Esophagus squamous epithelium (tissue), 5 donors: ENCODE measurements around the gene PLXNB2. TPM values are rescaled to one million over a fixed set of nuclear protein-coding genes. Genes with fewer than 3 reads are reported as not detected.

Experiments used
- DNase-seq: peaks from one replicate; lab custom pipeline; 2025; lab: John Stamatoyannopoulos, UW
- H3K27ac ChIP-seq, 4 donors: fragments of 200-600 bp; sonication (generic); one replicate each; pipeline ENCODE4 v1.5.1; 2016 to 2019; ENCODE audit warnings: mild to moderate bottlenecking in 1 of 4
- H3K27me3 ChIP-seq, 4 donors: fragments of 200-600 bp; sonication (generic); 1 replicate in 3 of 4; 2 replicates in 1 of 4; pipeline versions ENCODE4 v1.5.1 to v1.6.0; 2017 to 2021; ENCODE audit warnings: antibody characterized with exemption in 1 of 4
- H3K36me3 ChIP-seq, 3 donors: fragments of 200-600 bp; sonication (generic); one replicate each; pipeline ENCODE4 v1.5.1; 2016 to 2019
- H3K4me1 ChIP-seq, 3 donors: fragments of 200-600 bp; sonication (generic); one replicate each; pipeline ENCODE4 v1.5.1; 2017 to 2019
- H3K4me3 ChIP-seq, 4 donors: fragments of 200-600 bp; sonication (generic); 1 replicate in 3 of 4; 2 replicates in 1 of 4; pipeline ENCODE4 v1.5.1; 2016 to 2019; ENCODE audit warnings: mild to moderate bottlenecking in 2 of 4, moderate library complexity in 1 of 4
- H3K9me3 ChIP-seq, 3 donors: fragments of 200-600 bp; sonication (generic); one replicate each; pipeline ENCODE4 v1.5.1; 2016 to 2019
- POLR2A ChIP-seq, 4 donors: fragments of 450-650 bp; IDR thresholded peaks; one replicate each; pipeline ENCODE4 v1.6.1; 2017; ENCODE audit warnings: antibody characterized with exemption in 4 of 4, mild to moderate bottlenecking in 4 of 4, moderate library complexity in 3 of 4
- WGBS, 2 donors: methylation state at CpG; one replicate each; pipeline ENCODE4 v1.1.5; 2018; 5-methylcytosine and 5-hydroxymethylcytosine counted together
- intact Hi-C: fragments of 100-400 bp; cut with DNase I; formaldehyde crosslinking; loops from one replicate; pipeline ENCODE4 v1.15.0; 2022
- total RNA-seq, 4 donors: library from RNA; depleted of rRNA; stranded (reverse); fragments of >200 nt; gene quantifications; one replicate each; pipeline ENCODE4 v1.1.0, GENCODE V29; 2016
- TF ChIP-seq, protein P1 (sequence below), 6 experiments: fragments of 450-650 bp in 4 of 6; fragments of 200-600 bp in 2 of 6; sonication (generic) in 2 of 6; IDR thresholded peaks; one replicate each; pipeline ENCODE4 v1.5.1; 2016 to 2019; ENCODE audit warnings: antibody characterized with exemption in 6 of 6, mild to moderate bottlenecking in 4 of 6, moderate library complexity in 4 of 6
- donor health status: DM: yes; HTN: yes; CAD: no.

PLXNB2 gene, protein sequence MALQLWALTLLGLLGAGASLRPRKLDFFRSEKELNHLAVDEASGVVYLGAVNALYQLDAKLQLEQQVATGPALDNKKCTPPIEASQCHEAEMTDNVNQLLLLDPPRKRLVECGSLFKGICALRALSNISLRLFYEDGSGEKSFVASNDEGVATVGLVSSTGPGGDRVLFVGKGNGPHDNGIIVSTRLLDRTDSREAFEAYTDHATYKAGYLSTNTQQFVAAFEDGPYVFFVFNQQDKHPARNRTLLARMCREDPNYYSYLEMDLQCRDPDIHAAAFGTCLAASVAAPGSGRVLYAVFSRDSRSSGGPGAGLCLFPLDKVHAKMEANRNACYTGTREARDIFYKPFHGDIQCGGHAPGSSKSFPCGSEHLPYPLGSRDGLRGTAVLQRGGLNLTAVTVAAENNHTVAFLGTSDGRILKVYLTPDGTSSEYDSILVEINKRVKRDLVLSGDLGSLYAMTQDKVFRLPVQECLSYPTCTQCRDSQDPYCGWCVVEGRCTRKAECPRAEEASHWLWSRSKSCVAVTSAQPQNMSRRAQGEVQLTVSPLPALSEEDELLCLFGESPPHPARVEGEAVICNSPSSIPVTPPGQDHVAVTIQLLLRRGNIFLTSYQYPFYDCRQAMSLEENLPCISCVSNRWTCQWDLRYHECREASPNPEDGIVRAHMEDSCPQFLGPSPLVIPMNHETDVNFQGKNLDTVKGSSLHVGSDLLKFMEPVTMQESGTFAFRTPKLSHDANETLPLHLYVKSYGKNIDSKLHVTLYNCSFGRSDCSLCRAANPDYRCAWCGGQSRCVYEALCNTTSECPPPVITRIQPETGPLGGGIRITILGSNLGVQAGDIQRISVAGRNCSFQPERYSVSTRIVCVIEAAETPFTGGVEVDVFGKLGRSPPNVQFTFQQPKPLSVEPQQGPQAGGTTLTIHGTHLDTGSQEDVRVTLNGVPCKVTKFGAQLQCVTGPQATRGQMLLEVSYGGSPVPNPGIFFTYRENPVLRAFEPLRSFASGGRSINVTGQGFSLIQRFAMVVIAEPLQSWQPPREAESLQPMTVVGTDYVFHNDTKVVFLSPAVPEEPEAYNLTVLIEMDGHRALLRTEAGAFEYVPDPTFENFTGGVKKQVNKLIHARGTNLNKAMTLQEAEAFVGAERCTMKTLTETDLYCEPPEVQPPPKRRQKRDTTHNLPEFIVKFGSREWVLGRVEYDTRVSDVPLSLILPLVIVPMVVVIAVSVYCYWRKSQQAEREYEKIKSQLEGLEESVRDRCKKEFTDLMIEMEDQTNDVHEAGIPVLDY (N-terminal part only)
- total RNA-seq = 100 to 1,000 TPM in 3 of 4 donors, 10 to 100 TPM in 1; 80.9 to 231 (median 129) TPM

DNA sequence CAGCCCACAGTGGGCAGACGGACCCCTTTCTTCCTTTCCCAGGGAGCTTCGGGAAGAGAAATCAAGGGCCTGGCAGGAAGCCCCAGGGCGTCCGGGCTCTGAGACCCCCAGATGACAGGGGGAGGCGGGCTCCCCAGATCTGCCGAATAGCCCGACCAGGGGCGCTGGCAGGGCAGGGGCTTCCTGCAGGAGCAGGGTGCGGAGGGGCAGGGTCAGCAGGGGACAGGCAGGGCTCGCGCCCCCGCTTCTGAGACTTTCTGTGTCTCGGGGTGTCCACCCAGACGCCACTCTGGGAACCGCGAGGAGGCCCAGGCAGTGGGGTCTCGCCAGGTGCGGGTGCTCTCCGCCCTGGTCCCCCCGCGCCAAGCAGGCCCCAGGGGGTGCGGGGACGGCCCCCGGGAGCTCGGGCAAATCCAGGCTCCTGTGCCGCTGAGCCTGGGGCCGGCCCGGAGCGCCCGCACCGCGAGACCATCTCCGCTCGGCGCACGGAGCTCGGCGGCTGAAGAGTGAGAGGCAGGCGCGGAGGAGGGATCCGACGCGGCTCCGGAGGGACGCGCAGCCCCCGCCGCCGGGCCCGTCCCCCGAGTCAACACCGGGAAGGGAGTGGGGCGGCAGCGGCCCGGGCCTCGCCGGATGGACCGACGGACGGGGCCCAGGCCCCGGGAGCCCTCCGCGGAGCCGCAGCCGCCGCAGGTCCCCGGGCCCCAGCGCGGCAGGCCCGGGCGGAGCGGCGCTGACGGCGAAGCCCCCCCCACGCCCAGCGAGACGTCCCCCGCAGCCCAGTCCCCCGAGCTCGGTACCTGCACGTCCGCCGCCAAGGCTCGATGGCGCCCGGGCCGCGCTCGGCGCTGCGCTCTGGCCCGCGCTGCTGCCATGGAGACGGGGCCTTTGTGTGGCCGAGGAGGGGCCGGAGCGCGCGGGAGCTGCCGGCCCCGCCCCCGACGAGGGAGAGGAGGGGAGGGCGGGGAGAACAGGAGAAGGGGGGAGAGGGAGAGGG is at the start of gene PLXNB2:
Gene PLXNB2, minus strand, starts transcription at position 894 of the 997 bp plus-strand sequence. CDS start 17,062 bp downstream, outside the sequence.
- peak in 2 of 4 donors; percentile 19 to 62 for TF ChIP-seq POLR2A (IDR thresholded peaks at IDR 0.05)
- TF ChIP-seq, protein P1, sequence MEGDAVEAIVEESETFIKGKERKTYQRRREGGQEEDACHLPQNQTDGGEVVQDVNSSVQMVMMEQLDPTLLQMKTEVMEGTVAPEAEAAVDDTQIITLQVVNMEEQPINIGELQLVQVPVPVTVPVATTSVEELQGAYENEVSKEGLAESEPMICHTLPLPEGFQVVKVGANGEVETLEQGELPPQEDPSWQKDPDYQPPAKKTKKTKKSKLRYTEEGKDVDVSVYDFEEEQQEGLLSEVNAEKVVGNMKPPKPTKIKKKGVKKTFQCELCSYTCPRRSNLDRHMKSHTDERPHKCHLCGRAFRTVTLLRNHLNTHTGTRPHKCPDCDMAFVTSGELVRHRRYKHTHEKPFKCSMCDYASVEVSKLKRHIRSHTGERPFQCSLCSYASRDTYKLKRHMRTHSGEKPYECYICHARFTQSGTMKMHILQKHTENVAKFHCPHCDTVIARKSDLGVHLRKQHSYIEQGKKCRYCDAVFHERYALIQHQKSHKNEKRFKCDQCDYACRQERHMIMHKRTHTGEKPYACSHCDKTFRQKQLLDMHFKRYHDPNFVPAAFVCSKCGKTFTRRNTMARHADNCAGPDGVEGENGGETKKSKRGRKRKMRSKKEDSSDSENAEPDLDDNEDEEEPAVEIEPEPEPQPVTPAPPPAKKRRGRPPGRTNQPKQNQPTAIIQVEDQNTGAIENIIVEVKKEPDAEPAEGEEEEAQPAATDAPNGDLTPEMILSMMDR (IDR thresholded peaks at IDR 0.05) = peak in 2 of 6 experiments; percentile 5 to 8
- intact Hi-C loops = no loop called here
- no CpG with 5 or more reads among the region's 105 CpGs for WGBS, 2 donors
- H3K27me3 ChIP-seq = no peaks in the 10 kb centered on the region
- H3K9me3 ChIP-seq = no peaks in the 10 kb centered on the region
- no peak for DNase-seq
- peak within 1 kb of the TSS; percentile 61 to 96 (median 92) for H3K4me3 ChIP-seq
- H3K27ac ChIP-seq = peak within 1 kb of the TSS; percentile 94 to 97 (median 96)
- H3K4me1 ChIP-seq = peaks cover 43 to 69% (median 52%) of the 10 kb centered on the region in 3 donors
- H3K36me3 ChIP-seq = no peaks in the 10 kb centered on the region

DNA sequence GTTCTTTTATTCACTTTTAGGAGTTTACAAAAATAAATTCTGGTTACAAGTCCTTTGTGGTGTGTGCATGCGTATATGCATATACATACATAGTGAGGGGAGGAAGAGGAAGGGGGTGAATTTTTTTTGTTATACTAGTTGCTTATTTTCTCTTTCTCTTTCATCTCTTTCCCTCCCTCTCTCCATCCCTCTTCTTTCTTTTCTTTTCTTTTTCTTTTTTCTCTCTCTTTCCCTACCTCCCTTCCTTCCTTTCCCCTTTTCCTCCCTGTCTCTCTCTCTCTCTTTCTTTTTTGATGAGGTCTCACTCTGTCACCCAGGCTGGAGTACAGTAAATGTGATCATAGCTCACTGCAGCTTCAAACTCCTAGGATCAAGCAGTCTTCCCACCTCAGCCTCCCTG is 49.8 kb upstream of the PLXNB2 start:
- Histone ChIP-seq H3K27ac (no peak overlapping the region), H3K27me3 (no peaks in the 10 kb centered on the region), H3K4me1 (peaks cover 0 to 27% (median 6%) of the 10 kb centered on the region in 3 donors), H3K9me3 (no peaks in the 10 kb centered on the region), H3K4me3 (no peak overlapping the region), H3K36me3 (peaks cover 0 to 54% (median 0%) of the 10 kb centered on the region in 3 donors)
- TF ChIP-seq POLR2A (IDR thresholded peaks at IDR 0.05) = no peak
- TF ChIP-seq, protein P1 (IDR thresholded peaks at IDR 0.05) = no peak
- no peak for DNase-seq
- intact Hi-C loops = no loop called here
- WGBS, 2 donors = 80 to 90% methylated on average over 1 of the region's 1 CpG

DNA sequence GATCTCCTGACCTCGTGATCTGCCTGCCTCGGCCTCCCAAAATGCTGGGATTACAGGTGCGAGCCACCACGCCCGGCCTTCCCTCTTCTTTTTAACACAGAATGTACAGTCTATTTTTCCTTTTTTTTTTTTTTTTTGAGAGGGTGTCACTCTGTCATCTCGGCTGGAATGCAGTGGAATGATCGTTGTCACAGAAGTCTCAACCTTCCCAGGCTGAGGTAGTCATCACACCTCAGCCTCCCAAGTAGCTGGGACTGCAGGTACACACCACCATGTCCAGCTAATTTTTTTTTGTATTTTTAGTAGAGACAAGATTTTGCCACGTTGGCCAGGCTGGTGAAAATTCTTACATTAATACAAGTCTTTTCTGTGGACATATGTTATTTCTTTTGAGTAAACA is 48.7 kb upstream of the PLXNB2 start:
- Histone ChIP-seq H3K4me3 (no peak overlapping the region), H3K9me3 (no peaks in the 10 kb centered on the region), H3K27me3 (no peaks in the 10 kb centered on the region), H3K27ac (no peak overlapping the region), H3K4me1 (peaks cover 0 to 17% (median 6%) of the 10 kb centered on the region in 3 donors), H3K36me3 (peaks cover 0 to 54% (median 0%) of the 10 kb centered on the region in 3 donors)
- TF ChIP-seq POLR2A (IDR thresholded peaks at IDR 0.05) = no peak
- TF ChIP-seq, protein P1 (IDR thresholded peaks at IDR 0.05) = no peak
- WGBS, 2 donors = 81 to 89% methylated on average over 8 of the region's 8 CpGs
- intact Hi-C loops = no loop called here
- no peak for DNase-seq

DNA sequence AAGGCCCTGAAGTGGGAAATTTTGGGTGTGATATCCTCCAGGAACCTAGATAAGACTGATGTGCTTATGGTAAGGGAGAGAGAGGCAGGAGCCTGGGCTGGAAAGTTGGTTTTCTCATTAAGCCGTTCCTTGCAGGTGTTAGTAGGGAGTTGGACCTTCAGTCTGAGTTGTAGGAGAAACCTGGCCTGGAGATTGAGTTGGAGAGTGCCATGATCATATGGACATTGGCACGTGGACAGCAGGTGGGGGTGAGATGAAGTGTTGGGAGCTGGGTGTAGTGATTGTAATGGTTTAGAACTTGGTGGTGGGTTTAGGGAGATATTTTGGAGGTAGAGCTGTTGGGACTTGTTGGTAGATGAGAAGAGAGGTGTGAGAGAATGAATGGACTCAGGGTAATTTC is 40.6 kb upstream of the PLXNB2 start:
- peaks cover 0 to 26% (median 0%) of the 10 kb centered on the region in 3 donors for H3K36me3 ChIP-seq
- TF ChIP-seq POLR2A (IDR thresholded peaks at IDR 0.05) = no peak
- TF ChIP-seq, protein P1 (IDR thresholded peaks at IDR 0.05) = no peak
- no peak overlapping the region for H3K4me3 ChIP-seq
- H3K27ac ChIP-seq = no peak overlapping the region
- WGBS, 2 donors = 53 to 75% methylated on average over 2 of the region's 2 CpGs
- peaks cover 8 to 23% (median 11%) of the 10 kb centered on the region in 3 donors for H3K4me1 ChIP-seq
- DNase-seq = no peak
- intact Hi-C loops = no loop called here
- H3K27me3 ChIP-seq = no peaks in the 10 kb centered on the region
- H3K9me3 ChIP-seq = no peaks in the 10 kb centered on the region
